ENCODE measurements around the gene MAP2K3. TPM values are rescaled to one million over a fixed set of nuclear protein-coding genes. Genes with fewer than 3 reads are reported as not detected.
A peak's percentile ranks its signal among the peaks of the same experiment; 100 is the strongest.

The MAP2K3 gene
- total and polyA plus RNA-seq, 2 of the 8 experiments (the other 6 are each of a cell fraction or from before 2014, with no cell fraction given), result 16.9 to 33.5 TPM

- Histone ChIP-seq H3K14ac (ENCODE audit: insufficient read length) (no peak overlapping the region), H2AK5ac (ENCODE audit: low read depth, low read length) (no peak overlapping the region), H2BK15ac (ENCODE audit: low read length) (no peak overlapping the region), H2BK5ac (ENCODE audit: low read depth, low read length) (no peak overlapping the region), H3K56ac (replicated peaks; ENCODE audit: insufficient read length, low read depth, low read length) (no peak overlapping the region), H3K4me1 (replicated peaks in 1 of 4; ENCODE audit: control insufficient read depth in 3 of 4, insufficient read depth in 4 of 4, low read length in 3 of 4) (no peaks in the 10 kb centered on the region), H3K4me3 (ENCODE audit: extremely low read depth in 1 of 4, insufficient read depth in 2 of 4, low read depth in 3 of 4, low read length in 4 of 4) (no peak overlapping the region), H3K9me3 (ENCODE audit: insufficient read depth in 2 of 2, low read depth in 1 of 2, low read length in 1 of 2) (peaks cover 30 to 82% of the 10 kb centered on the region in 2 experiments), H2BK120ac (replicated peaks; ENCODE audit: low read depth, low read length) (no peak overlapping the region), H3K36me3 (ENCODE audit: control insufficient read depth in 2 of 4, insufficient read depth in 4 of 4, low read length in 3 of 4) (peaks cover 0 to 5% (median 0%) of the 10 kb centered on the region in 4 experiments; a peak in 3 of 8 replicates), H4K5ac (ENCODE audit: insufficient read length, low read depth, low read length) (no peak overlapping the region), H2BK12ac (ENCODE audit: low read depth, low read length) (no peak overlapping the region), H2BK20ac (ENCODE audit: low read length) (no peak overlapping the region), H3K18ac (ENCODE audit: extremely low read depth, low read length) (no peak overlapping the region), H4K91ac (replicated peaks; ENCODE audit: insufficient read length, low read length) (no peak overlapping the region), H3K4ac (replicated peaks; ENCODE audit: insufficient read length, low read depth, low read length) (no peak overlapping the region), H3K79me1 (ENCODE audit: low read depth, low read length) (peaks cover 3% of the 10 kb centered on the region; the same call in 1 of the 2 replicates), H4K8ac (ENCODE audit: extremely low read depth, insufficient read depth, low read length) (no peak overlapping the region), H3K4me2 (ENCODE audit: insufficient read depth in 1 of 2, low read depth in 2 of 2, low read length in 2 of 2) (no peak overlapping the region), H2AFZ (ENCODE audit: low read length) (no peak overlapping the region), H3K79me2 (ENCODE audit: control insufficient read depth in 1 of 2, insufficient read depth in 2 of 2, low read length in 2 of 2) (no peaks in the 10 kb centered on the region), H3K23ac (ENCODE audit: insufficient read length) (no peak overlapping the region), H3K27ac (ENCODE audit: low read depth, low read length) (no peak overlapping the region), H4K20me1 (replicated peaks in 1 of 2; ENCODE audit: control insufficient read depth in 1 of 2, insufficient read depth in 2 of 2, low read length in 2 of 2) (peaks cover 0 to 6% of the 10 kb centered on the region in 2 experiments), H3K23me2 (ENCODE audit: low read depth, low read length) (no peaks in the 10 kb centered on the region), H3K27me3 (replicated peaks in 1 of 4; ENCODE audit: control insufficient read depth in 3 of 4, extremely low read depth in 1 of 4, insufficient read depth in 3 of 4, low read length in 3 of 4) (no peaks in the 10 kb centered on the region), H3K9ac (replicated peaks in 1 of 4; ENCODE audit: extremely low read depth in 1 of 4, low read depth in 3 of 4, low read length in 3 of 4) (no peak overlapping the region)
- FAIRE-seq (peak; percentile 52), DNase-seq (ENCODE audit: low read depth in 1 of 2, low spot score in 2 of 2) (no peak)
- WGBS, 2 experiments (ENCODE audit: extremely low coverage in 1 of 2, insufficient coverage in 1 of 2, insufficient read length in 1 of 2, insufficient replicate concordance in 2 of 2, low coverage in 1 of 2, low lambda C conversion rate in 2 of 2, missing lambda C conversion rate in 1 of 2), result 61% methylated on average over 7 of the region's 7 CpGs; no CpG with 5 or more reads in 1 of the 2 experiments
- TF ChIP-seq KDM1A (IDR thresholded peaks at IDR 0.05; ENCODE audit: borderline replicate concordance, low read length) (no peak), KDM4A (IDR thresholded peaks at IDR 0.05; ENCODE audit: low read depth, low read length, severe bottlenecking) (no peak), SAP30 (IDR thresholded peaks at IDR 0.05; ENCODE audit: insufficient read depth, insufficient replicate concordance, low read length) (no peak), YY1 (IDR thresholded peaks at IDR 0.05; ENCODE audit: low read depth, low read length) (no peak)
- POLR2A ChIA-PET (ENCODE audit: partially characterized antibody), result interaction anchor here (1.6 kb wide), 1 partner anchor 14 kb away, joined by 4 read pairs; no protein-coding TSS in a partner anchor
- CTCF ChIA-PET (ENCODE audit: partially characterized antibody), result interaction anchor here (1.7 kb wide), 1 partner anchor 20 kb away, joined by 4 read pairs; no protein-coding TSS in a partner anchor
Observed at GRCh38 chr17:21299981-21300600, 15.6 kb downstream of the MAP2K3 start.
